Mammary epithelial cell (primary cell): Measurements from ENCODE around the gene GMPPA.

ENCODE experiments used
- EZH2 ChIP-seq: IDR thresholded peaks from 2 replicates; pipeline ENCODE4 v1.6.1; 2012; ENCODE audit warnings: low read length, inconsistent platforms, borderline replicate concordance
- TF ChIP-seq, protein P1 (sequence below), 2 donors: IDR thresholded peaks in 1 of 2; conservative IDR thresholded peaks in 1 of 2; 2 replicates each; pipeline ENCODE4 v1.5.1; 2011 to 2012; ENCODE audit warnings: inconsistent platforms in 2 of 2, low read length in 2 of 2, mild to moderate bottlenecking in 2 of 2, control low read depth in 1 of 2, low read depth in 1 of 2; ENCODE audit not compliant: insufficient read depth in 1 of 2; ENCODE audit errors: extremely low read depth in 1 of 2

- TF ChIP-seq, protein P1, sequence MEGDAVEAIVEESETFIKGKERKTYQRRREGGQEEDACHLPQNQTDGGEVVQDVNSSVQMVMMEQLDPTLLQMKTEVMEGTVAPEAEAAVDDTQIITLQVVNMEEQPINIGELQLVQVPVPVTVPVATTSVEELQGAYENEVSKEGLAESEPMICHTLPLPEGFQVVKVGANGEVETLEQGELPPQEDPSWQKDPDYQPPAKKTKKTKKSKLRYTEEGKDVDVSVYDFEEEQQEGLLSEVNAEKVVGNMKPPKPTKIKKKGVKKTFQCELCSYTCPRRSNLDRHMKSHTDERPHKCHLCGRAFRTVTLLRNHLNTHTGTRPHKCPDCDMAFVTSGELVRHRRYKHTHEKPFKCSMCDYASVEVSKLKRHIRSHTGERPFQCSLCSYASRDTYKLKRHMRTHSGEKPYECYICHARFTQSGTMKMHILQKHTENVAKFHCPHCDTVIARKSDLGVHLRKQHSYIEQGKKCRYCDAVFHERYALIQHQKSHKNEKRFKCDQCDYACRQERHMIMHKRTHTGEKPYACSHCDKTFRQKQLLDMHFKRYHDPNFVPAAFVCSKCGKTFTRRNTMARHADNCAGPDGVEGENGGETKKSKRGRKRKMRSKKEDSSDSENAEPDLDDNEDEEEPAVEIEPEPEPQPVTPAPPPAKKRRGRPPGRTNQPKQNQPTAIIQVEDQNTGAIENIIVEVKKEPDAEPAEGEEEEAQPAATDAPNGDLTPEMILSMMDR (conservative IDR thresholded peaks at IDR 0.05 in 1 of 2, IDR thresholded peaks at IDR 0.05 in 1 of 2; ENCODE audit: extremely low read depth in 1 of 2, insufficient read depth in 1 of 2, low read depth in 1 of 2, low read length in 2 of 2): no peak
- no peak for TF ChIP-seq EZH2
Observed at GRCh38 chr2:219490186-219490585, 8.5 kb upstream of the GMPPA start.
